Adipose tissue (tissue), 3 donors: ENCODE results near the gene TSR3. TPM values are rescaled to one million over a fixed set of nuclear protein-coding genes. Genes with fewer than 3 reads are reported as not detected.

ENCODE experiments used
- H3K27ac ChIP-seq: one replicate; pipeline ENCODE4 v1.5.1; 2013; ENCODE audit warnings: low read depth, low read length
- WGBS, 3 donors: extraction: QIAGEN DNeasy Blood & Tissue Kit; methylation state at CpG; one replicate each; pipeline ENCODE4 v1.1.7; 2013; 5-methylcytosine and 5-hydroxymethylcytosine counted together
- polyA plus RNA-seq, 3 donors: library from polyadenylated mRNA; stranded (reverse); fragments of 200-250 nt; gene quantifications; one replicate each; pipeline ENCODE4 v1.2.3, GENCODE V29; 2013
- donor health status: healthy with polysubstance abuse.
- donor health status: Bipolar disorder and iron deficiency.
- donor health status: healthy.

The TSR3 gene
- polyA plus RNA-seq, 3 donors, result 42.0 to 69.2 (median 57.8) TPM

GRCh38 chr16:1343428-1344242 lies 8.0 kb downstream of the TSR3 start:
- WGBS, 3 donors, result 49 to 63% (median 55%) methylated on average over 44 of the region's 44 CpGs
- no peak overlapping the region for H3K27ac ChIP-seq

- 4 to 12% (median 10%) methylated on average over 43 to 49 of the region's 49 CpGs for WGBS, 3 donors
- H3K27ac ChIP-seq, result no peak overlapping the region
These were observed 8.9 kb downstream of the TSR3 start for GRCh38 chr16:1342526-1343427.

GRCh38 chr16:1341495-1342420 lies 9.9 kb downstream of the TSR3 start:
- WGBS, 3 donors, result 83 to 87% (median 87%) methylated on average over 39 of the region's 39 CpGs
- H3K27ac ChIP-seq, result no peak overlapping the region

- 85 to 90% (median 87%) methylated on average over 34 to 36 of the region's 36 CpGs for WGBS, 3 donors
- no peak overlapping the region for H3K27ac ChIP-seq
These were observed 10.8 kb downstream of the TSR3 start for GRCh38 chr16:1340730-1341494.

- WGBS, 3 donors, result 67 to 73% (median 67%) methylated on average over 27 to 31 of the region's 31 CpGs
- no peak overlapping the region for H3K27ac ChIP-seq
These were observed 12.6 kb downstream of the TSR3 start for GRCh38 chr16:1338855-1339675.

GRCh38 chr16:1338119-1338730 lies 13.5 kb downstream of the TSR3 start:
- H3K27ac ChIP-seq, result no peak overlapping the region
- WGBS, 3 donors, result 31 to 63% (median 57%) methylated on average over 26 to 30 of the region's 30 CpGs

GRCh38 chr16:1337486-1337885 lies 14.2 kb downstream of the TSR3 start:
- 43 to 62% (median 48%) methylated on average over 9 of the region's 9 CpGs for WGBS, 3 donors

GRCh38 chr16:1336619-1337018 lies 15.1 kb downstream of the TSR3 start:
- no peak overlapping the region for H3K27ac ChIP-seq

More at GRCh38 chr16:1337486-1337885, 14.2 kb downstream of the TSR3 start:
- H3K27ac ChIP-seq, result no peak overlapping the region

GRCh38 chr16:1335996-1336395 lies 15.7 kb downstream of the TSR3 start:
- whole genome bisulfite sequencing, 3 donors, result 8 to 17% (median 13%) methylated on average over 11 to 12 of the region's 12 CpGs
- no peak overlapping the region for H3K27ac ChIP-seq

More at GRCh38 chr16:1336619-1337018, 15.1 kb downstream of the TSR3 start:
- WGBS, 3 donors, result 61 to 71% (median 70%) methylated on average over 14 to 15 of the region's 15 CpGs

GRCh38 chr16:1335211-1335971 lies 16.3 kb downstream of the TSR3 start:
- H3K27ac ChIP-seq, result no peak overlapping the region
- 45 to 50% (median 49%) methylated on average over 15 to 16 of the region's 16 CpGs for WGBS, 3 donors

GRCh38 chr16:1334739-1335138 lies 16.9 kb downstream of the TSR3 start:
- WGBS, 3 donors, result 26 to 40% (median 34%) methylated on average over 7 to 9 of the region's 9 CpGs
- H3K27ac ChIP-seq, result no peak overlapping the region

- no peak overlapping the region for H3K27ac ChIP-seq
- WGBS, 3 donors, result 1 to 3% (median 2%) methylated on average over 52 to 78 of the region's 78 CpGs
These were observed 17.6 kb downstream of the TSR3 start for GRCh38 chr16:1333854-1334700.

GRCh38 chr16:1333149-1333812 lies 18.4 kb downstream of the TSR3 start, which contains the start of gene BAIAP3:
Gene BAIAP3, plus strand, starts transcription at chr16:1333645. Its CDS starts 4,905 bp downstream, at chr16:1338550.
- 3 to 4% (median 4%) methylated on average over 42 to 81 of the region's 83 CpGs for WGBS, 3 donors
- H3K27ac ChIP-seq, result no peak within 1 kb of the TSS

- H3K27ac ChIP-seq, result no peak overlapping the region
These were observed 19.0 kb downstream of the TSR3 start for GRCh38 chr16:1332618-1333148.

More at GRCh38 chr16:1332618-1333148, 19.0 kb downstream of the TSR3 start:
- WGBS, 3 donors, result 5 to 16% (median 5%) methylated on average over 25 to 26 of the region's 26 CpGs
